Raji (cell line): ENCODE measurements around the gene MICAL3.

Source experiments
- POLR2A ChIP-seq: IDR thresholded peaks from 2 replicates; pipeline ENCODE4 v1.6.1; 2011; ENCODE audit warnings: low read depth, low read length, control low read depth; ENCODE audit not compliant: insufficient read depth

MICAL3 gene

DNA sequence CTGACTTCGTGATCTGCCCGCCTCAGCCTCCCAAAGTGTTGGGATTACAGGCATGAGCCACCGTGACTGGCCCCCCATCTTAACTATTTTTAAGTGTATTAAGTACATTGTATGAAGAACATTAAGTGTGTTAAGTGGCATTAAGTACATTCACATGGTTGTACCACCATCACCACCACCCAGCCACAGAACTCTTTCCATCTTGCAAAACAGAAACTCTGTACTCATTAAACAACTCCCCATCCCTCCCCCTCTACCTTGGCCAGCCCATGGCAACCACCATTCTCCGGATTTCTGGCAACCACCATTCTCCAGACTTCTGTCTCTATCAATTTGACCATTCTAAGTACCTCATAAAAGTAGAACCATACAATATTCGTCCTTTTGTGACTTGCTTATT lies 35.6 kb upstream of the MICAL3 start:
- TF ChIP-seq POLR2A = no peak

- TF ChIP-seq POLR2A = no peak
Observed at GRCh38 chr22:18059473-18059872, 35.1 kb upstream of the MICAL3 start.

GRCh38 chr22:18059094-18059417 lies 34.7 kb upstream of the MICAL3 start:
- no peak for TF ChIP-seq POLR2A

DNA sequence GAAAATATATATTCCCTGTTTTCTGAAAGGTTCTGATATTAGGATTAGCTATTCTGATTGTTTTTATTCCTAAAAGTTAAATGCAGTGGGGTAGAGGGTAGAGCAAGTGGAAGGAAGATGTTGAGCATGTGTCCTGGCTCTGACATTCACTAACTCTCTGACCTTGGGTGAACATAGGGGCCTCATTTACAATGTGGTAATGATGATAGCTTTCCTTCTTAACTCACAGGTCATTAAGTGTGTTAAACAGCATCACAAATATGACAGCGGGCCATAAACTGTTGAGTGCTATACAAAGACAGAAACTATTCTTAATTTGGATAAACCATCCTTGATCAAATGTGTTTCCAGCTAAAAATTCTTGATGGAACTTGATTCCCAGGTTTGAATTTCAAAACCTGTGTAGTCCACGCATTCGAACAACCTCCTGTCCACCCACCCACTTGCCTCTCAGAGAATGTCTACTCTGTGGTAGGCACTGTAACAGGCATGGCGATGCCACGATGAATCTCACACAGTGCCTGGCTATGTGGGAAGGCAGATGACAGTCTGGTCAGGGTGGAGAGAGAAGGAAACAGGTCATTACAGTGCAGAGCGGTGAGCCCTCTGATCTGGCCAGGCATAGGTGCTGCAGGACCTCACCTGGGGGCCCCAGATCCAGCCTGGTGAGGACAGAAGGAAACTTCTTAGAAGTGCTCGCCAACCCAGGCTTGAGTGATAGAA lies 34.2 kb upstream of the MICAL3 start:
- TF ChIP-seq POLR2A = no peak

DNA sequence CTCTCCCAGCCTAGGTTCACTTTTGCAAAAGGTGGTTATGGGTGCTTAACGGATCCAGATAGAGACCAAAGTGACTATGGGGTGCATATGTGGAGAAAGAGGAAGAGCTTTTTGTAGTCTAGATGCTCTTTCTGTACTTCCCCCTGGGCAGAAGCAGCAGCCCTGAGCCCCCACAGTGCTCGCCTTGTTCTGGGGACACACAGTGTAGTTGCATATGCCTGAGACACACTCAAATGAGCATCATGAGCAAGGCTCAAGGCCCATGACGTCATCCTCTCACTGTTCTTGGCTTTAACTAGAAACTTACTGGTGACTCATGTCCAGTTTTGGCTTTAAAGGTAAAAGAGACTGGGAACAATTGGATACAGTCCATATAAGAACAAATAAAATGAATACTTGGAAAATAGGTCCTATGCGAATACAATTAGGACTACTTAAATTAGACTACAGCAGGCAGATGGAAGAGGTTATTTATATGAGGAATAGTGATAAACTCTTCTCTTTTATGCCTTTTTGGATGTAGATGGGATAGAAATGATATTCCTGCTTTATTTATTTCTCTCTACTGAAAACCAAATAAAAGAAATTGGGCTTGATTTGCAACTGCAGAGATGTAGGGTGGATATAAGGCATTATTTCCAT lies 33.3 kb upstream of the MICAL3 start:
- TF ChIP-seq POLR2A = no peak

DNA sequence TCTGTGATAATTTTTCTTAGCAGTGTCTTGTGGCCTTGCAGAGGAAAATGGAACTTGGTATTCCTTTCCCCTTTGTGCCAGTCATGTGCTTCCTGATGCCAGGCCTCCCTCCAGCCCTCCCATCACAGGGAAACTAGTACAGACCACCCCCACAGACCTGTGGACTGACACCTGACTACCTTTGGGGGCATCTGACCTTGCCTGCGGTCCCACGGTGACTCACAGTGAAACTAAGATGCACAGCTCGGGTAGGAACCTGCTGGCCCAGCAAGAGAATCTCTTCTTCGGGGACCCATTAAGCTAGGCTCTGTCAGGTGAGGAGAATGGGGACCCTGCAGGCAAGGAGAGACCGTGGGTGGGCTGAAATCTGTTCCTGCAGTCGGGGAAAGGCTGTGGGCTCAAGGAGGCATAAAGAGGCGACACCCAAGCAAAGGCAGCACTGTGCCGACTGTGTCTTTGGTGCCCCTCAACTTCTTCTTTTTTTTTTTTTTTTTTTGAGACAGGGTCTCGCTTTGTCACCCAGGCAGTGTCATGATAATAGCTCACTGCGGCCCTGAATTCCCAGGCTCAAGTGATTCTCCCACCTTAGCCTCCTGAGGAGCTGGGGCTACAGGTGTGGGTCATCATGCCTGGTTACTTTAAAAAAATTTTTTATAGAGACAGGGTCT lies 32.6 kb upstream of the MICAL3 start:
- TF ChIP-seq POLR2A = no peak

DNA sequence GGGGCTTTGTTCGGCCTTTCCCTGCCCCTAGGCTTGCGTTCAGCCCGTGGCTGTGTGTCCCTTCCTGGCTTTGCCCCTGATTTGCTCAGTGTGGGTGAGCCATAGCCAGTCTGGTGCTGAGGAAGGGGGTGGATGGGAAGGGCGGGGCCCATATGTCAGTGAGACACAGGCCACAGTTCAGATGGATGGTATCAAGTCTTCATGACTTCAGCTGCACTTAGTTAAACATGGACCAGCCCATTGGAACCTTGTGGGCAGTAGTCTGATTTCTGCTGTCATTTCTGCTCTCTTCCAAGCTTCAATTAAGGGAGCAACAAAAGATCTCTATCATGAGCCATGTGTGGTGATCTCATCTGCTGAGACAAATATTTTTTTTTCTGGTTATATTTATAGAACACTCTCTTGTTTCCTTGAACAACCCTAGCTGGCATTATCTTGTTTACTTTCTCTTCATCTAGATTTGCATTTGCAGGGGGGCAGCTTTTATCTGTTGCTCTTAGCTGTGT lies 31.9 kb upstream of the MICAL3 start:
- TF ChIP-seq POLR2A = no peak

DNA sequence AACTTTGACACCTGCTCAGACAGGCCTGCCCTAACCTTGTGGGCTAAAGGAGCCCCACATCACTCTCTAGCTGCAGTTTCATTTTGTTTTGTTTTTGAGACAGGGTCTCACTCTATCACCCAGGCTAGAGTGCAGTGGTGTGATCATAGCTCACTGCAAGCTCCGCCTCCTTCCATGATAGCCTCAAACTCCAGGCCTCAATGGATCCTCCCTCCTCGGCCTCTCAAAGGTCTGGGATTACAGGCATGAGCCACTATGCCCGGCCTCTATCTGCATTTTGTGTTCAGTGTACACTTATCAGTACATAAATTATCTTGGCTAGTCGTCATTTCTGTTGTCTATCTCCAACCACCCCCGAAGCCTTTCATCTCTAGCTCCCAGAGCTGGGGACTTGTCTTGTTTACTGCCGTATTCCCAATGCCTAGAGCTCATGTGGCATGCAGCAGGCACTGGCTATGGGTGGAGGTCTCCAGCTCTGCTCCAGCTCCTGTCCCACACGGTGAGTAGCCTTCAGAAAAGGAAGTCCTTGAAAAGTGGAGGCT lies 31.3 kb upstream of the MICAL3 start:
- no peak for TF ChIP-seq POLR2A

- no peak for TF ChIP-seq POLR2A
Observed at GRCh38 chr22:18050065-18050464, 25.7 kb upstream of the MICAL3 start.

- no peak for TF ChIP-seq POLR2A
Observed at GRCh38 chr22:18048441-18048898, 24.1 kb upstream of the MICAL3 start.

- no peak for TF ChIP-seq POLR2A
Observed at GRCh38 chr22:18048041-18048440, 23.7 kb upstream of the MICAL3 start.

DNA sequence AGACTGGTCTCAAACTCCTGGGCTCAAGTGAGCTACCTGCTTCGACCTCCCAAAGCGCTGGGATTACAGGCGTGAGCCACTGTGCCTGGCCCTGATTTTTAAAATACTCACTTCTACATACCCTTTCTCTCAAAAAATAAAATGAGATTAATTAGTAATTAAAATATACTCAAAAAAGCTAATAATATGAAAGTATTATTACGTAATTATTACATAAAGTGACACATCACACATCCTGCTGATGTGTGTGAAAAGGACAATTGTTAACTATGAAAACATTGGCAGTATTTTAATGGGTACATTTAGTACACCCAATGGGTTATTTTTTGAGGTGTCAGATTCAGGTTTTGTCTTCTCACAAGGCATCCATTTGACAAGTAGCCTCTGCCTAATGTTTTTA lies 21.4 kb upstream of the MICAL3 start:
- no peak for TF ChIP-seq POLR2A

DNA sequence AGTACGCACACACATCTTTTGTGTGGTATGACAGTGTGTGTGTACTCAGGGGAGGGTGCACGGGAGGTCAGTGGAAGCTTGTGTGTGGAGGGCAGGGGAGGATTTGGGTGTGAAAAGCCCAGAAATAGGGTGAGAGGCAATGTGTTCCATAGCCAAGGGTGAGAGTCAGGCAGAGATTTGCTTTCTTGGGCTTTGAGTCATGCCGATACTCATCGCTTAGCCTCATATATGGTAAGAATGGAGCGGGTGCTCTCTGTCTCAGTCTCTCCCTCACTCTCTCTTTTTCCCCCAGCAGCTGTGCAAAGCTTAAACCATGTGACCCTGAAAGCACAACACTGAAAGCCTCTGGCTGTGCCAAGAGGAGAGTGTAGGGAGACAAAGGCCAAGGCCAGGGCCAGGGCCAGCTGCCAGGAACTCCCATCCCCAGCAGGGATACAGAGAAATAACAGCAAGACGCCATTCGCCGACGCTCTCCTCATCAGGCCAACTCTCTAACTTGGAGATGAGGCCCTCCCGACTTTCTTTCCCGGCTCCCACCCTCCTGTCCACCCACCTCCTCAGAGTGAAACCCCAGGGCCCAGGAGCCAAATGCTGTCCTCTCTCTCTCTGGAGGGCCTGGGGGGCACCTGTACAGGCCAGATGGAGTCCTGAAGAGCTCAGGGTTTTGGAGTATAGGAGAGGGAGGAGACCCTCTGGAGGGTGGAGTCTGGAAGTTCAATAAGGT lies 20.3 kb upstream of the MICAL3 start:
- no peak for TF ChIP-seq POLR2A

DNA sequence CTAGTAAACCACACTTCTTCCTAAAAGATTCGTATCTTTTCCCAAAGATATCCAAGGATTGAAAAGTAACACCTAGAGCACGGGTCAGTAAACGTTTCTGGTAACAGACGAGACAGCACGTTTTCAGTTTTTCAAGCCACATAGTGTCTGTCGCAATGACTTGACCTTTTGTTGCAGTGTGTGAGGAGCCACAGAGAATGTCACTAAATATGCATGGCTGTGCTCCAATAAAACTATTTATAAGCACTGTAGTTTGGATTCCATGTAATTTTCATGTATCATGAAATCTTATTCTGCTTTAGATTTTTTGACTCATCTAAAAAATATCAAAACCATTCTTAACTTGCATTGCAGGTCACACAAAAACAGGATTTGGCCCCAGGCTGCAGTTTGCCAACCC lies 18.3 kb upstream of the MICAL3 start:
- TF ChIP-seq POLR2A = no peak

GRCh38 chr22:18035751-18036150 lies 11.4 kb upstream of the MICAL3 start:
- TF ChIP-seq POLR2A = no peak
